Activated naive CD4-positive, alpha-beta T cell treated with anti-CD3 and anti-CD28 coated beads, Interleukin-2, amount 10 ng/mL, durations not matched to agents 5 hours and 36 hours (primary cell): ENCODE measurements around the gene SLITRK3. TPM values are rescaled to one million over a fixed set of nuclear protein-coding genes. Genes with fewer than 3 reads are reported as not detected.

ENCODE experiments used
- total RNA-seq, 2 experiments: library from RNA; stranded (reverse); gene quantifications; one replicate each; pipeline ENCODE4 v1.2.3, GENCODE V29; 2021

Gene SLITRK3
- total RNA-seq, result not detected

GRCh38 chr3:165195640-165196576, at the start of gene SLITRK3:
Gene SLITRK3 (minus strand): TSS chr3:165196384. CDS start chr3:165190830, 5,554 bp downstream.

Other genes with a start within 250 kb of the SLITRK3 start
- gene SI, start 117.9 kb downstream of the SLITRK3 start, total RNA-seq, result not detected